ENCODE data around the gene CCDC70.
A peak's percentile ranks its signal among the peaks of the same experiment; 100 is the strongest.

Gene CCDC70

GRCh38 chr13:51827254-51827653 is 34.5 kb upstream of the CCDC70 start:
- no peak overlapping the region for H3K4me3 ChIP-seq
- H3K27ac ChIP-seq = peak overlapping the region in 6 of 21 experiments; percentile 32 to 91 (median 58)

- H3K27ac ChIP-seq = no peak overlapping the region
- H3K4me3 ChIP-seq = no peak overlapping the region
These were observed 32.8 kb upstream of the CCDC70 start for GRCh38 chr13:51828730-51829567.

GRCh38 chr13:51829568-51829899 is 32.2 kb upstream of the CCDC70 start:
- H3K27ac ChIP-seq = no peak overlapping the region
- no peak overlapping the region for H3K4me3 ChIP-seq

- Histone ChIP-seq H3K4me3 (no peak overlapping the region), H3K27ac (no peak overlapping the region)
These were observed 30.2 kb upstream of the CCDC70 start for GRCh38 chr13:51831519-51831918.

- Histone ChIP-seq H3K4me3 (no peak overlapping the region), H3K27ac (no peak overlapping the region)
These were observed 29.2 kb upstream of the CCDC70 start for GRCh38 chr13:51832471-51833152.

- Histone ChIP-seq H3K4me3 (no peak overlapping the region), H3K27ac (no peak overlapping the region)
These were observed 27.8 kb upstream of the CCDC70 start for GRCh38 chr13:51833980-51834379.

- H3K27ac ChIP-seq = no peak overlapping the region
- H3K4me3 ChIP-seq = no peak overlapping the region
These were observed 27.1 kb upstream of the CCDC70 start for GRCh38 chr13:51834581-51835171.

- H3K27ac ChIP-seq = no peak overlapping the region
These were observed 24.8 kb upstream of the CCDC70 start for GRCh38 chr13:51837016-51837415.

GRCh38 chr13:51838240-51838846 is 23.4 kb upstream of the CCDC70 start:
- Histone ChIP-seq H3K4me3 (no peak overlapping the region), H3K27ac (no peak overlapping the region)

More at GRCh38 chr13:51837016-51837415, 24.8 kb upstream of the CCDC70 start:
- H3K4me3 ChIP-seq = no peak overlapping the region

- no peak overlapping the region for H3K27ac ChIP-seq
These were observed 21.8 kb upstream of the CCDC70 start for GRCh38 chr13:51839711-51840540.

GRCh38 chr13:51840917-51841316 is 20.9 kb upstream of the CCDC70 start:
- Histone ChIP-seq H3K27ac (no peak overlapping the region), H3K4me3 (no peak overlapping the region)

More at GRCh38 chr13:51839711-51840540, 21.8 kb upstream of the CCDC70 start:
- no peak overlapping the region for H3K4me3 ChIP-seq

GRCh38 chr13:51841732-51842131 is 20.0 kb upstream of the CCDC70 start:
- no peak overlapping the region for H3K27ac ChIP-seq

GRCh38 chr13:51843529-51843928 is 18.2 kb upstream of the CCDC70 start:
- Histone ChIP-seq H3K27ac (no peak overlapping the region), H3K4me3 (no peak overlapping the region)

More at GRCh38 chr13:51841732-51842131, 20.0 kb upstream of the CCDC70 start:
- H3K4me3 ChIP-seq = no peak overlapping the region

- Histone ChIP-seq H3K4me3 (peak within 1 kb of the TSS in 2 of 7 experiments; percentile 8 to 24), H3K27ac (no peak within 1 kb of the TSS)
These were observed 16.8 kb upstream of the CCDC70 start, which contains the start of gene TMEM272 for GRCh38 chr13:51844862-51845573. TSS of gene TMEM272 (minus strand) at chr13:51845177. CDS start at chr13:51838530, 6,647 bp downstream.

- no peak overlapping the region for H3K27ac ChIP-seq
- peak overlapping the region in 1 of 7 experiments; percentile 24 for H3K4me3 ChIP-seq
These were observed 16.0 kb upstream of the CCDC70 start for GRCh38 chr13:51845574-51846318.

GRCh38 chr13:51846756-51847155 is 15.0 kb upstream of the CCDC70 start:
- Histone ChIP-seq H3K27ac (no peak overlapping the region), H3K4me3 (no peak overlapping the region)

- no peak overlapping the region for H3K27ac ChIP-seq
These were observed 13.1 kb upstream of the CCDC70 start for GRCh38 chr13:51848674-51849073.

More at GRCh38 chr13:51848674-51849073, 13.1 kb upstream of the CCDC70 start:
- H3K4me3 ChIP-seq = no peak overlapping the region

Measured in skin epidermis (tissue), 12 donors.